BLaER1 treated with 17β-estradiol and CSF1 and Interleukin-3, amounts not matched to agents 10 nM and 100 nM (cell line): Measurements from ENCODE around the gene MT1G.
"Not testable (repeated sequence)": the region's sequence is repeated elsewhere in the genome, so short reads cannot be mapped to it uniquely, and the experiment has no call there.

ENCODE experiments used
- H3K27ac ChIP-seq, 11 experiments: shearing (Covaris generic); formaldehyde crosslinking; 2 replicates each; pipeline ENCODE4 v1.8.1; 2022
- H3K27me3 ChIP-seq, 11 experiments: shearing (Covaris generic); formaldehyde crosslinking; 2 replicates each; pipeline ENCODE4 v1.8.1; 2022
- H3K36me3 ChIP-seq, 11 experiments: shearing (Covaris generic); formaldehyde crosslinking; 2 replicates each; pipeline ENCODE4 v1.8.1; 2022
- H3K4me1 ChIP-seq, 10 experiments: shearing (Covaris generic); formaldehyde crosslinking; 2 replicates each; pipeline ENCODE4 v1.8.1; 2022
- H3K4me2 ChIP-seq, 11 experiments: shearing (Covaris generic); formaldehyde crosslinking; 2 replicates each; pipeline ENCODE4 v1.8.1; 2022
- H3K4me3 ChIP-seq, 10 experiments: shearing (Covaris generic); formaldehyde crosslinking; 2 replicates each; pipeline ENCODE4 v1.8.1; 2022
- H3K9ac ChIP-seq, 11 experiments: shearing (Covaris generic); formaldehyde crosslinking; 2 replicates each; pipeline ENCODE4 v1.8.1; 2022
- H3K9me3 ChIP-seq, 11 experiments: shearing (Covaris generic); formaldehyde crosslinking; replicated peaks in 1 of 11; 2 replicates each; pipeline ENCODE4 v1.8.1; 2022
- H4K20me1 ChIP-seq, 11 experiments: shearing (Covaris generic); formaldehyde crosslinking; 2 replicates each; pipeline ENCODE4 v1.8.1; 2022
- Cebpa-rat ChIP-seq, 11 experiments: shearing (Covaris generic); IDR thresholded peaks; 2 replicates each; pipeline ENCODE4 v1.8.1; 2022

The MT1G gene

DNA sequence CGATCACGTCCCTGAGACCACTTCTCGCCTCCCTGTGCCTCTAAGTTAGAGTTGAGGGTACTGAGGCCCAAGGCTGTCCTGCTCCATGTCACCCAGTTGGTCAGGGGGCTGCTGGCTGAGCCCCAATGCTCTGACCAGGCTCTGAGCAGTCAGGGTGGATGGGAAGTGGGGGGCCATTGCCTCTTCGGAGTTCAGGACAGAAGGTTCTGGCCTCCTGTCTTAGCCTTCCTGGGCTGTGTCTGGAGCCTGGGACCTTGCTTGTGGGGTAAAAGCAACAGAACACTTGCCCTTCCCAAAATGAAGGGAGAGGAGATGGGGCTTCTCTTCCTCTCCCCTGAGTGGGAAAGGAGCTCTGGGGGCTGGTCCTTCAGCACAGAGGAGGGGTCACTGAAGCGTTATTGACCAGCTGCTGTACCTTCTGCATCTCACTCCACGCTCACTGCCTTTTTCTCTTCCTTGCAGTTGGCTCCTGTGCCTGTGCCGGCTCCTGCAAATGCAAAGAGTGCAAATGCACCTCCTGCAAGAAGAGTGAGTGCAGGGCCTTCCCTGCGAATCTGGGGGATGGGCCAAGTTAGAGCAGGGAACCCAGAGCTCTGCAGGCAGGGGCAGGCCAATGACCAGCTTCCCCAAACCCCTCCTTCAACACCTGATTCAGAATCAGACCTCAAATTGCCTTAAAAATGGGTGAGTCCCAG, 15.0 kb upstream of the MT1G start:
- Histone ChIP-seq H3K27ac (peak overlapping the region; percentile 30 to 89 (median 80); a peak in 20 of 22 replicates), H3K4me2 (peak overlapping the region; percentile 90 to 99 (median 96)), H3K27me3 (peaks cover 0 to 3% (median 0%) of the 10 kb centered on the region in 11 experiments; a peak in 1 of 22 replicates), H3K9ac (peak overlapping the region; percentile 75 to 92 (median 81)), H4K20me1 (peaks cover 0 to 12% (median 0%) of the 10 kb centered on the region in 11 experiments; a peak in 4 of 22 replicates), H3K9me3 (peaks cover 10 to 16% (median 14%) of the 10 kb centered on the region in 11 experiments; a peak in 21 of 22 replicates), H3K4me1 (peaks cover 32 to 60% (median 52%) of the 10 kb centered on the region in 10 experiments), H3K36me3 (peaks cover 0 to 14% (median 3%) of the 10 kb centered on the region in 11 experiments; a peak in 4 of 22 replicates), H3K4me3 (peak overlapping the region; percentile 55 to 78 (median 71))
- TF ChIP-seq Cebpa-rat (IDR thresholded peaks at IDR 0.05): no peak

DNA sequence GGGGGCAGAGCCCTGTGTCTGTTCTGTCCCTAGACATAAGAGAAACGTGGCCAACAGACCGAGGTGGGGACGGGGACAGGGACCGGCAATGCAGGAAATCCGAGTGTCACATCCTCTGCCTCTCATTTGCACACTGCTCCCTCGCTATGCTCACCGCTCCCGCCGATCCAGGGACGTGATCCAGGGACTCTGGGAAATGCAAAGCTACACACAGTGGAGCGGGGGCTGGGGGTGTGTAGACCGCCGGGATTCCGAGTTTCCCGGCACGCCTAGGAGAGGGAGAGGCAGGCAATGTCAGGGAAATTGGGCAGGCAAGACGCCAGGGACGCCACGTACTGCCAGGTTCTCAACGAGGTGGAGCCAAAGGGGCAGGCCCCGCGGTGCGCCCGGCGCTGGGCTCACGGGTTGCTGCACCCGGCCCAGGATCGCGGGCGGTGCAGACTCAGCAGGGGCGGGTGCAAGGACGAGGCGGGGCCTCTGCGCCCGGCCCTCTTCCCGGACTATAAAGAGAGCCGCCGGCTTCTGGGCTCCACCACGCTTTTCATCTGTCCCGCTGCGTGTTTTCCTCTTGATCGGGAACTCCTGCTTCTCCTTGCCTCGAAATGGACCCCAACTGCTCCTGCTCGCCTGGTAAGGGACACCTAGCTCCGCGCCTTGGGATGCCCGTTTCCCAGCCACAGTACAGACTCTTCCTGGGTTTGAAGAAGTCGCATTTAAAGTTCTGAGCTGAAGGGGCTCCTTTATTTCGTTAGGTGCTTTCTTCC, 14.3 kb upstream of the MT1G start, which contains the start of gene MT1X:
Gene MT1X, plus strand, starts transcription at position 532 of the 764 bp plus-strand sequence. Its CDS starts 71 bp downstream, at position 603.
- H3K27me3 ChIP-seq: peaks cover 3 to 10% (median 5%) of the 10 kb centered on the region in 11 experiments; a peak in 21 of 22 replicates
- peak within 1 kb of the TSS; percentile 30 to 89 (median 80); a peak in 21 of 22 replicates for H3K27ac ChIP-seq
- TF ChIP-seq Cebpa-rat (IDR thresholded peaks at IDR 0.05): no peak

DNA sequence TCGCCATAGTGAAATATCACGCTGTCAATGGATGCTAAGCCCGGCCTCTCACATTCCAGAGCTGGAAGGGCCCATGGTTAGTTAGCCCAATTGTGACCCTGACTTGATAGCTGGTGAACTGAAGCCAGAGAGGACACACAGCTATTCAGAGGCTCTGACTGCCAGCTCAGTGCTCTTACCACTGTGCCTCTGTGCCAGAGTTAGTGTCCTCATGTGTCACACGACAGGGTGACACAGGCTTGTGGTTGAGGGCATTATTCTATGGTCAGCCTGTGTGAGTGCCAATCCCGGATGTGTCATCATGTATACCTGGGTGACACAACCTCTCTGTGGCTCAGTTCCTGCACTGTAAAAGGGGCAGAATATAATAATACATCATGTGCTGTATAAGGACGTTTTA, 12.0 kb upstream of the MT1G start:
- Histone ChIP-seq H3K27ac (no peak overlapping the region), H3K9ac (no peak overlapping the region), H3K4me2 (no peak overlapping the region), H3K27me3 (peaks cover 26 to 33% (median 28%) of the 10 kb centered on the region in 11 experiments), H4K20me1 (peaks cover 0 to 12% (median 0%) of the 10 kb centered on the region in 11 experiments; a peak in 4 of 22 replicates), H3K9me3 (no peaks in the 10 kb centered on the region), H3K4me1 (peaks cover 43 to 66% (median 59%) of the 10 kb centered on the region in 10 experiments), H3K4me3 (no peak overlapping the region), H3K36me3 (no peaks in the 10 kb centered on the region; a peak in 1 of 22 replicates)
- no peak for TF ChIP-seq Cebpa-rat (IDR thresholded peaks at IDR 0.05)

More for the DNA sequence above, 14.3 kb upstream of the MT1G start, which contains the start of gene MT1X:
- Histone ChIP-seq H3K4me2 (peak within 1 kb of the TSS; percentile 90 to 99 (median 96)), H3K9ac (peak within 1 kb of the TSS; percentile 75 to 92 (median 81)), H3K4me1 (peaks cover 32 to 60% (median 53%) of the 10 kb centered on the region in 10 experiments), H3K36me3 (peaks cover 0 to 12% (median 3%) of the 10 kb centered on the region in 11 experiments; a peak in 4 of 22 replicates), H4K20me1 (peaks cover 0 to 12% (median 0%) of the 10 kb centered on the region in 11 experiments; a peak in 4 of 22 replicates), H3K4me3 (peak within 1 kb of the TSS; percentile 55 to 78 (median 71)), H3K9me3 (peaks cover 9 to 13% (median 11%) of the 10 kb centered on the region in 11 experiments; a peak in 21 of 22 replicates)

DNA sequence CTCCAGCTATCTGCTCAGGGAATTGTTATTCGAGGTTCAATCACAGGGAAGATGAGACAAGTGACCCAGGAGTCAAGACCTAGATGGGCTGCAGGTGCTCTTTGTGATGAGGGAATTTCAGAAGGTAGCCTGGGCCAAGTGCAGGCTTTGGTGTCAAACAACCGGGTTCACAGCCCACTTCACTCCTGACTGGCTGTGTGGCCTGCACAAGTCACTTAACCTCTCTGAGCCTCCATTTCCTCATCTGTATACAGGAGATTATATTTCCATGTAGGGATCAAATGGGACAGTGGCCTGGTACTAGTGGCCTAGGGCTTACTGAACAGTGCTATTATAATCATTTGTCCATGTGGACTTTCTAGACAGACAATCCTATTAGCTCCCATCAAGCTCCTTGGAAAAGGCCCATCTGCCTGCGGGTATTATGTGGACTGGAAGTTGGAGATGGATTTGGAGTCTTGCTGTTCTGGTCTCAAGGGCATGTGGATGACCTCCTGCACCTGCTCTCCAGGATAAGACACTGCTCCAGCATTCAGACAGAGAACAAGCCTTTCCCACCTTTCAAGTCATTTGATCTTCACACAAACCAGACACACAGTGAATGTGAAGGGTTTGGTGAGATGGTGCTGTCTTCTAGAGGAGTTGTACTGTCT, 11.3 kb upstream of the MT1G start:
- no peak for TF ChIP-seq Cebpa-rat (IDR thresholded peaks at IDR 0.05)
- Histone ChIP-seq H3K4me2 (no peak overlapping the region), H3K9ac (no peak overlapping the region), H3K27ac (no peak overlapping the region), H3K36me3 (no peaks in the 10 kb centered on the region; a peak in 1 of 22 replicates), H3K4me1 (peaks cover 37 to 64% (median 56%) of the 10 kb centered on the region in 10 experiments), H4K20me1 (peaks cover 0 to 12% (median 0%) of the 10 kb centered on the region in 11 experiments; a peak in 4 of 22 replicates), H3K27me3 (peaks cover 27 to 35% (median 31%) of the 10 kb centered on the region in 11 experiments), H3K4me3 (no peak overlapping the region), H3K9me3 (no peaks in the 10 kb centered on the region)

DNA sequence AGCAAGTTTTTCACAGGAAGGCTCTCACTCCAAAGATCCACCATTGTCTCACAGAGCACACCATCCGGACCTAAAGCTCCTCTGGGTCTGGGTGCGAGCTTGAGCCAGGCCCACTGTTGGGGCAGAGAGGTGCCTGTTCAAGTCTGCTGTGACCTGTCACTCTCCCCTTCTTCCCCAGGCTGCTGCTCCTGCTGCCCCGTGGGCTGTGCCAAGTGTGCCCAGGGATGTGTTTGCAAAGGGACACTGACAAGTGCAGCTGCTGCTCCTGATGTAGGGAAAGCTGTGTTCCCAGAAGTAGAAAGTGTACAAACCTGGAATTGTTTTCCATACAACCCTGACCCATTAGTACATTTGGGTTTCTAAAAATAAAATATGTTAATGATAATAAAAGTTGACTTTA, 9.6 kb upstream of the MT1G start:
- H3K9me3 ChIP-seq: no peaks in the 10 kb centered on the region
- H3K4me1 ChIP-seq: peaks cover 22 to 65% (median 56%) of the 10 kb centered on the region in 10 experiments
- H3K9ac ChIP-seq: no peak overlapping the region
- H4K20me1 ChIP-seq: no peaks in the 10 kb centered on the region
- H3K4me3 ChIP-seq: no peak overlapping the region
- peak overlapping the region in 4 of 11 experiments; percentile 85 to 92 (median 88); a peak in 3 of 22 replicates for H3K4me2 ChIP-seq
- H3K27me3 ChIP-seq: peaks cover 33 to 48% (median 43%) of the 10 kb centered on the region in 11 experiments
- no peaks in the 10 kb centered on the region for H3K36me3 ChIP-seq
- TF ChIP-seq Cebpa-rat (IDR thresholded peaks at IDR 0.05): no peak
- no peak overlapping the region for H3K27ac ChIP-seq

DNA sequence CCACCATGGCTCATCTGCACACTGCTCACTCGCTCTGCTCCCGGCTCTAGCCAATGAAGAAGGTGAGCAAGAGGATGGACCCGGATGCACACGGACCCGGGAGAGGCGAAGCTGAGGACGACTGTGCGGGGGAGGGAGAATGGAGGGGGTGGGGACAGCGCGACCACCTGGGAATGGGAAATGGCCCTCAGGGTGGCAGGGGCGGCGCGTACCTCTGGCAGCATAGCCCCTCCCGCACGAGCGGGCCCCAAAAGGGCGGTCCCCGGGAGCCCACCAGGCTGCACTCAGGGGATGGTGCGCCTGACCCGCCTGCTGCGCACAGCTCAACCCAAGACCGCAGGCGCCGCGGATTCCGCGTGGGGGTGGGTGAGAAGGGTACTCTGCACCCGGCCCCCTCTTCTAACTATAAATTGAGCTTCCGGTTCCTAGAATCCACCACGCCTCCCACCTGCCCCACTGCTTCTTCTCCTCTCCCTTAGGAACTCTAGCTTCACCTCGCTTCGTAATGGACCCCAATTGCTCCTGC, 7.9 kb upstream of the MT1G start:
- peak overlapping the region in 8 of 11 experiments; percentile 2 to 80 (median 55); a peak in 13 of 22 replicates for H3K9ac ChIP-seq
- peak overlapping the region; percentile 45 to 67 (median 54) for H3K4me3 ChIP-seq
- H3K4me1 ChIP-seq: peaks cover 15 to 61% (median 50%) of the 10 kb centered on the region in 10 experiments
- no peaks in the 10 kb centered on the region for H3K9me3 ChIP-seq
- H3K27me3 ChIP-seq: peaks cover 51 to 65% (median 60%) of the 10 kb centered on the region in 11 experiments
- H4K20me1 ChIP-seq: peaks cover 0 to 5% (median 0%) of the 10 kb centered on the region in 11 experiments; a peak in 2 of 22 replicates
- peak overlapping the region in 5 of 11 experiments; percentile 2 to 85 (median 65); a peak in 7 of 22 replicates for H3K27ac ChIP-seq
- H3K4me2 ChIP-seq: peak overlapping the region; percentile 82 to 97 (median 89)
- H3K36me3 ChIP-seq: no peaks in the 10 kb centered on the region
- TF ChIP-seq Cebpa-rat (IDR thresholded peaks at IDR 0.05): no peak

DNA sequence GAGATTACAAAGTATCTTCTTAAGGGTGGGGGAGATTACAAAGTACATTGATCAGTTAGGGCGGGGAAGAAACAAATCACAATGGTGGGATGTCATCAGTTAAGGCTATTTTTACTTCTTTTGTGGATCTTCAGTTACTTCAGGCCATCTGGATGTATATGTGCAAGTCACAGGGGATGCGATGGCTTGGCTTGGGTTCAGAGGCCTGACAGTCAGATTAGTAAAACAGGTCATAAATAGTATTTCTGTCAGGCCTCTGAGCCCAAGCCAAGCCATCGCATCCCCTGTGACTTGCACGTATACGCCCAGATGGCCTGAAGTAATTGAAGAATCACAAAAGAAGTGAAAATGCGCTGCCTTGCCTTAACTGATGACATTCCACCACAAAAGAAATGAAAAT, 6.7 kb upstream of the MT1G start:
- not testable (repeated sequence) for H3K36me3 ChIP-seq
- H3K9ac ChIP-seq: peak overlapping the region in 3 of 11 experiments; percentile 63 to 80 (median 73); a peak in 6 of 22 replicates
- H3K27ac ChIP-seq: peak overlapping the region in 4 of 11 experiments; percentile 32 to 85 (median 68); a peak in 5 of 22 replicates

More for the DNA sequence above, 6.7 kb upstream of the MT1G start:
- Histone ChIP-seq H3K4me2 (peak overlapping the region in 8 of 11 experiments; percentile 82 to 97 (median 88); a peak in 15 of 22 replicates), H3K27me3 (peaks cover 62 to 77% (median 72%) of the 10 kb centered on the region in 11 experiments), H3K4me3 (peak overlapping the region in 1 of 10 experiments; percentile 50; a peak in 2 of 20 replicates), H3K4me1 (peaks cover 25 to 70% (median 54%) of the 10 kb centered on the region in 10 experiments), H4K20me1 (peaks cover 0 to 17% (median 2%) of the 10 kb centered on the region in 11 experiments; a peak in 10 of 22 replicates)
- H3K9me3 ChIP-seq: not testable (repeated sequence)
